ENCODE measurements around the gene TADA2A.

GRCh38 chr17:37382056-37382455 is 24.6 kb upstream of the TADA2A start:
- TF ChIP-seq CTCF (IDR thresholded peaks at IDR 0.05; ENCODE audit: low read depth, low read length, poor library complexity, severe bottlenecking) (no peak), EZH2phosphoT487 (IDR thresholded peaks at IDR 0.05; ENCODE audit: borderline replicate concordance, low read length) (no peak)
